ENCODE data around the gene VAV1.

DNA sequence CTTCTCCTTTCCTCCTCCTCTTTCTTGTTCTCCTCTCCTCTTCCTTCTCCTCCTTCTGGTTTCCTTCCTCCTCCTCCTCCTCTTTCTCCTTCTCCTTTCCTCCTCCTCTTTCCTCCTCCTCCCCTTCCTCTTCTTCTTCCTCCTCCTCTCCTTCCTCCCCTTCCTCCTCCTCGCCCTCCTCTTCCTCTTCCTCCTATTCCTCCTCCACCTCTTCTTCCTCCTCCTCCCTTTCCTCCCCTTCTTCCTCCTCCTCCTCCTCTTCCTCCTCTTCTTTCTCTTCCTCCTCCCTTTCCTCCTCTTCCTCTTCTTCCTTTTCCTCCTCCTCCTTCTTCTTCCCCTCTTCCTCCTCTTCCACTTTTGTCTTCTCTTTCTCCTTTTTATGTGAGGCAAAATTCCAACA, 59.9 kb downstream of the VAV1 start:
- no peak for TF ChIP-seq AKNA (CRISPR knock-in tag; IDR thresholded peaks at IDR 0.05; ENCODE audit: borderline replicate concordance)
- no peak for TF ChIP-seq POLR2A (IDR thresholded peaks at IDR 0.05; ENCODE audit: insufficient read depth in 1 of 2, low read depth in 2 of 2, low read length in 2 of 2)
- TF ChIP-seq CTCF (CRISPR knock-in tag; IDR thresholded peaks at IDR 0.05): no peak
- no peak for TF ChIP-seq BCL3 (CRISPR knock-in tag; IDR thresholded peaks at IDR 0.05)
- no peak for TF ChIP-seq JUNB (CRISPR knock-in tag; IDR thresholded peaks at IDR 0.05; ENCODE audit: borderline replicate concordance)
- TF ChIP-seq ZNF251 (CRISPR knock-in tag; IDR thresholded peaks at IDR 0.05): no peak
- TF ChIP-seq MLLT10 (CRISPR knock-in tag; IDR thresholded peaks at IDR 0.05): no peak
- TF ChIP-seq, protein P1, sequence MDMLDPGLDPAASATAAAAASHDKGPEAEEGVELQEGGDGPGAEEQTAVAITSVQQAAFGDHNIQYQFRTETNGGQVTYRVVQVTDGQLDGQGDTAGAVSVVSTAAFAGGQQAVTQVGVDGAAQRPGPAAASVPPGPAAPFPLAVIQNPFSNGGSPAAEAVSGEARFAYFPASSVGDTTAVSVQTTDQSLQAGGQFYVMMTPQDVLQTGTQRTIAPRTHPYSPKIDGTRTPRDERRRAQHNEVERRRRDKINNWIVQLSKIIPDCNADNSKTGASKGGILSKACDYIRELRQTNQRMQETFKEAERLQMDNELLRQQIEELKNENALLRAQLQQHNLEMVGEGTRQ (IDR thresholded peaks at IDR 0.05; ENCODE audit: low read depth, low read length): no peak
- TF ChIP-seq, protein P1 (CRISPR knock-in tag; IDR thresholded peaks at IDR 0.05; ENCODE audit: borderline replicate concordance): no peak
- TF ChIP-seq ZNF7 (CRISPR knock-in tag; IDR thresholded peaks at IDR 0.05): no peak
- TF ChIP-seq ESRRA (CRISPR knock-in tag; IDR thresholded peaks at IDR 0.05; ENCODE audit: low read depth): no peak
- TF ChIP-seq ZFP36 (IDR thresholded peaks at IDR 0.05; ENCODE audit: borderline replicate concordance, low read depth, low read length, partially characterized antibody): no peak
- TF ChIP-seq, protein P2, sequence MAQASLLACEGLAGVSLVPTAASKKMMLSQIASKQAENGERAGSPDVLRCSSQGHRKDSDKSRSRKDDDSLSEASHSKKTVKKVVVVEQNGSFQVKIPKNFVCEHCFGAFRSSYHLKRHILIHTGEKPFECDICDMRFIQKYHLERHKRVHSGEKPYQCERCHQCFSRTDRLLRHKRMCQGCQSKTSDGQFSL (CRISPR knock-in tag; IDR thresholded peaks at IDR 0.05): no peak
- no peak for TF ChIP-seq ONECUT2 (CRISPR knock-in tag; IDR thresholded peaks at IDR 0.05)
